HG02852 (cell line): ENCODE measurements around the gene EPS8L2.

Experiments
- ATAC-seq: cut with Tn5 transposase; IDR thresholded peaks from one replicate; pipeline ENCODE4 v1.9.1; 2021; ENCODE audit warnings: mild to moderate bottlenecking, moderate library complexity; ENCODE audit not compliant: unreplicated experiment

The EPS8L2 gene

DNA sequence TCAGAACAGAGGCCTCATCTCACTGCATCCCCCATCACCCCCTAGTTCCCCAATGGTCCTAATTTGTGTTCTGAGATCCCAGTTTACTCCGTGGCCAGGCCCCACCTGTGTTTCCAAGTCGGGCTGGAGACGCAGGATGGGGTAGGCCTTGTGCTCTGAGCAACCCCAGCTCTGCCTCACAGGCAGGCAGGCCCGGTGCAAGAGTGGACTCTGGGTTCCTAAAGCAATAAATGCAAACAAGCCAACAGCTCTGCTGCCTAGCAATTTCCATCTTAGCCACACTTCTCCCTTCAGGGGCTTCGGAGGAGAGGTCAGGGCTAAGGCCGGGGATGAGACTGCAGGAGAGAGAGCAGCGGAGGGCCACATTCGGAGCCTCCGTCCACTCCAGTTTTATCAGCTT lies 2.5 kb upstream of the EPS8L2 start:
- no peak for ATAC-seq

DNA sequence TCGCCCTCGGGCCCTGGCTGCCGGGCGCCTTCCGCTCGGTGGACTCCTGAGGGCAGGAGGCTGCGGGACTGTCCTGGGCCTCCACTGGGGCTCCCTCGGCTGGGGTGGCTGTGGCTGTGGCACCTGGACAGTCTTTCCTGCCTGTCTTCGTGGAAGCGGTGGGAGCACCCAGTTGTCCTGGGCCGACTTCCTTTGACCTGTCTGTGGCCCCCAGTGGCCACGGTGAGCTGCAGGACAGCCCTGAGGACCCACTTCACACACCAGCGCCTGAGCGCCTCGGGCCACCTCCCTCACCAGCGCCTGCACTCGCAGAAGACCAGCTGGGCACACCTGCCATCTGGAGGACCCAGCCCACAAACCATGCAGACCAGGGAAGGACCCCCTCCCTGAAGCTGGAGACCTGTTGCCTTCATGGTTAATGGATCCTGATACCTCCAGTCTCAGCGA lies 1.8 kb upstream of the EPS8L2 start:
- no peak for ATAC-seq

DNA sequence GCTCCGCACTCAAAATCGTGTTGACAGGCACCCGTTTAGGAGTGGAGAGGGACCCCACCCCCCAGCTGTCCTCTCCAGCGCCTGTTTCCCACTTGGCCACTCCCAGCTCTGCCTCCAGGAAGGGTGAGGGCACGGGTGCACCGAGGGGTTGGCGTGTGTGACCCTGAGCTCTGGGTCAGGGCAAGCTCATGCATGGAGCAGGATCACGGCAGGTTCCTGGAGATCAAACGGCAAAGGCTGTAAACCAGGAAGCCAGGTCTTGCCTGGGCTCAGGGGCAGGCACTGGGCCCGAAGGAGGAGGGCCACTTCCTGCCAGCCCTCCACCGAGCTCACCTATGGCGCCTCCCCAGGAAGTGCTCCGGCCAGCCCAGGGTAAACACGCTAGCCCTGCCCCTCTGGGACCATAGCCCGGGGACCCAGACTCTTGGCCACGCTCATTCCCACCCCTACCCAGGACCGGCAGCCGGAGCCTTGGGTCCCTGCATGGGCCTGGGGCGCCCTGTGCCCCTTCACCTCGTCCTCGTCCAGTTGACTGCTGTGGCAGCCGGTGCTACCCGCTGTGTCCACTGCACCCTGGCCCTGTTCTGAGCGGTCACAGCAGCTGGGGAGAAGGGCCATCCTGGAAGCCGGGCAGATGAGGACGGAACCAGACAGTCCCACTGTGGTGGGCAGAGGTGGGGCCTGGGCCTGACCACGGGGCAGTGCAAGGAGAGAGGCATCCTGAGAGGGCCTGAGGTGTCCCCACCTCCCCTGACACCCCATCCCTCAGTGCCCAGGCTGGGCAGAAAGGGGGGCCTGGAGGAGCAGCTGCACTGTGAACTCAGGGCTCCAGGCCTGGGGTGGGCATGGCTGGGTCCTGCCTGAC lies 1.0 kb upstream of the EPS8L2 start:
- no peak for ATAC-seq

DNA sequence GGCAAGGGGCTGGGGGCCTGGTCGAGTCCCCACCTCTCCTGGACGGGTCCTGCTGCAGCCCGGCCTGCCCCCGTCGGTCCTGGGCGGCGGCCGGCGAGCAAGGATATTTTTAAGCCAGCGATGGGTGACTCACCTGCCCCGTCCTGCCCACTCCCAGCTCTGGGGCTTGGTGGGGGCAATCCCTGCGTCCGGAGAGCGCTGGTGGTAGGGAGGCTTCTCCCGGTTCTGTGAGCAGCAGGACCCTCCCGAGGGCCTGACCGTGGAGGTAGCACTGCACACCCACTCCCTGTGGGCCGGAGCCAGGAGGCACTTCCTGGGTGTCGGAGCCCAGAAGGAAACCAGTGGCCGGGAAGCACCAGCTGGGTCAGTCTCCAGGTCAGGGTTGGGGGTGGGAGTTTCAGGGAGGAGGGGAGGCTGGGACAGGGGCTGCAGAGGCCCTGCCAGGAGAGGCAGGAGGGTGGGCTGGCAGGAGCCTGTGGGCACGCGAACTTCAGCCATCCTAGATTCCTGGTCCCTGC lies 467 bp downstream of the EPS8L2 start:
- ATAC-seq = no peak

DNA sequence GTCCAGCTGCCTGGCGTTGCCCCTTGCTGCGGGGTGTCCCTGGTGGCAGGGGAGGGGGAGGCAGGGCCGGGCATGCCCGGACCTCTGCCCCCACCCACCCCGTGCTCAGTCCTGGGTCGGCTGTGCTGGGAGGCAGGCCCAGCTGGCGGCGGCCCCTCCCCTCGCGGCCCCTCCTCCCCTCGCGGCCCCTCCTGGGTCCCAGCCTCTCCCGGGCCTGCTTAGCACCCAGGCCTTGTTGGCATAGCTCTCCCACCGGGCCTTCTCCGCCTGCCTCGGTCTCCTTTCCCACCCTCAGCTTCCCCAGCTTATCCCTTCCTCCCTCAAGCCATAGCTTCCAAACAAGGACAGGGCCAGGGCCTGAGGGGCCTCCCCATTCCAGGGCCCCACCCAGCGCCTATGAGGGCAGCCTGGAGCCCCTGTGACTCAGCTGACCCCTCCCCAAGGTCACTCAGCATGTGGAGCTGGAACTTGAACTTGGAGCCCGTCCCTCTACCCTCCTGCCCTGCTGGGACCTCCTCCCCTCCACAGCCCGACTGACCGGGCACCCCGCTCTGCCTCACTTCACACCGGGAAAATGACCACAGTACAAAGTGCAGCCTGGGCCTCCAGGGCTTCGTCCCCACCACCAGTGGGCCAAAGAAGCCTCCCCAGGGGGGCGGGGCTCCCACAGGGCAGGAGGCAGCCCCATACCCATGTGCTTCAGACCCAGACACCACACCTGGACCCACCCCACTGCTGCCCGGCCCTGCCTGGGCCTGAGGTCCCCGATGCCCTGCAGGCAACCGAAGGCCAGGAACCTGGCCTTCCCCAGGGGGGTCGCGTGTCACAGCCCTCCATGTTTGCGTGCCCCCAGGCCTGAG lies 1.2 kb downstream of the EPS8L2 start:
- no peak for ATAC-seq

DNA sequence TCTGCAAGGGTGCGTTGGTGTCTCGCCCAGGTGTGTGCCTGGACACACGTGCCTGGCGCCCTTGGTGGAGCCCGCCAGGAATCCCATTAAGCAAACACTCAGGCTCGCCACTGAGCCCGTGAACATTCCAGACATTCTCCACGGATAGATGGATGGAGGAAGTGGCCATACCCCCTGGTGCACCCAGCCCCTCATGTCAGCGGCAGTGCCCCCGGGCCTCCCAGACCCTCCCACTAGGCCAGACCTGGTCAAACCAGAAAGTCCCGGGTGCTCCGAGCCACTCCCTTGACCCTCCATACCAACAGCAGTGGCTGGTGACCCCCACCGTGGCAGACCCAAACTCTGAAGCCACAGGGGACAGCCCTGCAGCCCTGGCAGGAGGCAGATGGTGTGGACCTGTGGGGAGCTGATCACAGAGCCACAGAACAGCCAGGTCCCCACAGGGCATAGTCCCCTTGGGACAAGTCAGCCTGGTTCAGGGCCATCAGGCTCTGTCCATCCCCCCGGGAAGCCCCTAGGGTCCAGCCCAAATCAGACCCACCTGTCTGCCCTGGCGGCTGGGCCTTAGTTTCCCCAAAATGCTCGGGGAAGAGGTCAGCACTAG lies 1.9 kb downstream of the EPS8L2 start:
- ATAC-seq = no peak

DNA sequence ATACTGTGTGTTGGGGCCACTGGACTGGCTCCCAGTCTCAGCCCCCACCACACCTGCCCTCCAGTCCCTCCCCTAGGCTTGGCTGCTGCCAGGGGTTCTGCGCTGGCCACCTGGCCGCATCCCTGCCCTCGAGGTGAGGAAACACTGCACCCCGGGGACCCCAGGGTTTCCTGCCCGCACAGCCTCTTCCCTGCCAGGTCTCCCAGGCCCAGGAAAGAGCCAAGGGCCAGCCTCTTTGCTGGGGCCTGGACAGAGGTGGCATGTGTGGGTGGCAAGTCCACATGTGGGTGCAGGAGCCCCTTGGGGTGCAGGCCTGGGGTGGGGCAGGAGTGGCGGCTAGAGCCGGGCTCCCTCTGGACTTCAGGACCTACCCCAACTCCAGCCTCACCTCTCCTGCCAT lies 2.5 kb downstream of the EPS8L2 start:
- ATAC-seq = no peak

DNA sequence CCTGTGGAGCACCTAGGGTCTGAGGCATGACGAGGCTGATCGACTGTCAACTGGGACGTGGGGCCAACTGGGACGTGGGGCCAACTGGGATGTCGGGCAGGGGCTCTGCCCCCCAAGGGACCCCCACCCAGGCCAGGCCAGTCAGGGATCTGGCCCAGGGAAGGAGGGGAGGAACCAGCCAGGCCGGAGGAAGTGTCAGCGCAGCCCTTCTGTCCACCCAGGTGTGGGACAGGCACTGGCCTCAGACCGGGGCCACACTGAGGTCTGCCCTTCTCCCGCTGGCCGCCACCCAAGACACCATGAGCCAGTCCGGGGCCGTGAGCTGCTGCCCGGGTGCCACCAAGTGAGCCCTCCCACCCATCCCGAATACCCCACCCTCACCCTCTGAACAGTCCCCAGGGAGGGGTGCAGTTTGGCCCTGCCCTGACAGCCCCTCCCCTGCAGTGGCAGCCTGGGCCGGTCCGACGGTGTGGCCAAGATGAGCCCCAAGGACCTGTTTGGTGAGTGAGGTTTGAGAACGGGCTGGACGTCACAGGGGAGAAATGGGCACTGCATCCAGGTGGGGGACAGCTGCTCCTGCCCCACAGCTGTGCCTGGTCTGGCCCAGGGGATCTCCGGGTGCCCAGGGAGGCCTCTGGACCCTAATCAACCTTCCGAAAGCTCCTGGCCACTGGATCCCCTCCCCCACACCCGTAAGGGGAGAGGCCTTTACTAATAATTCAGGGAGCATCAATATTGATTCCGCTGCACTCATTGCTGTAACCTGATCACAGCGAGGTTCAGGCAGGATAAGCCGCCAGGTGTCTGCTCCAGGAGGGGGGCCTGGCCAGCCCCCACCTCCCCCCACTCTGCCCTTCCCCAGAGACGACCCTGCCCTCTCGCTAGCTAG lies 3.3 kb downstream of the EPS8L2 start:
- no peak for ATAC-seq

DNA sequence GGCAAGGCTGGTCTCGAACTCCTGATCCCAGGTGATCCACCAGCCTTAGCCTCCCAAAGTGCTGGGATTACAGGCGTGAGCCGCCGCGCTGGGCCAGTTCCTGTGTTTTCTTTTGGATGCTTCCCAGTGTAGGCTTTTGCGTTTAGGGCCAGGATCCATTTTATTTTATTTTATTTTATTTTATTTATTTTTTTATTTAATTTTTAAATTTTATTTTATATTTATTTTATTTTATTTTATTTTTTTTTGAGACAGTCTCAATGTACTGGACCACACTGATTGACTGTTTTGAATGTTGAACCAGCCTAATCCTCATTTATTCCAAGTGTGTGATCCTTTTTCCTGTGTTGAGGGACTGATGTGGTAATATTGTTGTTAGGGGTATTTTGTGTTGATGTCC lies 8.4 kb downstream of the EPS8L2 start:
- no peak for ATAC-seq

DNA sequence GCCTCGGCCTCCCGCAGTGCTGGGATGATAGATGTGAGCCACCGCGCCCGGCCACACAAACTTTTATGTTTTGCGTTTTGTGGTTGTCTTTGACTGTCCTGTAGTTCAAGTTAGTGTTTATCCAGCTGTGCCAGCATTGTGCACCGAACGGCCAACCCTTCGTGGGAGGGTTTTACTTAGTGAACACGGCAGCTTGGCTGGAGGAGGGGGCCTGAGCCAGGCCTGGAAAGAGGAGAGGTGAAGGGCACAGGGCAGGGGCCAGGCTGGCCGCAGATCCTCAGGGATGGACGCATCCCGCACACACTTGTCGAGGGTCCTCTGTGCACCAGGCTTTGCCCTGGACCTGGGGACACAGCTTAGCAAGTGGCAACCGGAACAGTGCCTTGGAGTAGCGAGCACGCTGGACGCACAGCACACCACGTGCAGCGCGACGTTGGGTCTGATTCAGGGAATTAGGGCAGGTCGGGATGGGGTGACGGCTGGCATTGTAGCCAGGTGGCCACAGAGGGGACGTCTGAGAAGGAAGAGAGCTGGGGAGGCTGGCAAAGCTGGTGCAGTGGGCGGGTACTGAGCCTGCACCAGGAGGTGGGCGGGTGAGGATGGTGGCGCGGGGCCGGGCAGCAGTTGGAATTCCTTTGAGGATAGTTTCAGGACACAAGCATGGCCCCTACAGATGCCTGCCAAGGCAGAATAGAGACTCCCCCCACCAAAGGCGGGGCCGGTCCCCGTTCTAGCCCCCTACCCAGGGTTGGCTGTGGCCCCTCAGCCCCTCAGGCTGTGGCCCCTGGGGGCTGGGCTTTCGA lies 13.4 kb downstream of the EPS8L2 start:
- no peak for ATAC-seq

DNA sequence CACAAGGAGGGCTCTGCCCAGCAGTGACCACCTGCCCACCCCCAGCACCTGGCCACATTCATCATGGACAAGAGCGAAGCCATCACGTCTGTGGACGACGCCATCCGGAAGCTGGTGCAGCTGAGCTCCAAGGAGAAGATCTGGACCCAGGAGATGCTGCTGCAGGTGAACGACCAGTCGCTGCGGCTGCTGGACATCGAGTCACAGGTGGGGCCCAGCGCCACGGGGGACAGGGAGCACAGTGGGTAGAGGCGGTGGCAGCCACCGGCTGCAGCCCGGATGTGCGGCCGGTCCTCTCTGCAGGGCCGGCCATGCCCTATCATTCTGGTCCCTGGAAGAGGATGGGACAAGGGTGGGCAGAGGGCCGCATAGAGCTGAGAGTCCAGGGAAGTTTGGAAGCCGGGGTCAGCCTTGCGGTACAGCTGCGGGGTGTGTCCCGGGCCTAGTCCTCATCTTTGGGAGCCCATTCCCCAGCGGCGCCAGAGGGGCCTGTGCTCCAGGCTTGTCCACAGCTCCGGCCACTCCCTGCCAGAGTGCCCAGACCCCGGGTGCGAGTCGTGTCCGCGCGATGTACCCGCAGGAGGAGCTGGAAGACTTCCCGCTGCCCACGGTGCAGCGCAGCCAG lies 14.1 kb downstream of the EPS8L2 start:
- ATAC-seq = no peak

DNA sequence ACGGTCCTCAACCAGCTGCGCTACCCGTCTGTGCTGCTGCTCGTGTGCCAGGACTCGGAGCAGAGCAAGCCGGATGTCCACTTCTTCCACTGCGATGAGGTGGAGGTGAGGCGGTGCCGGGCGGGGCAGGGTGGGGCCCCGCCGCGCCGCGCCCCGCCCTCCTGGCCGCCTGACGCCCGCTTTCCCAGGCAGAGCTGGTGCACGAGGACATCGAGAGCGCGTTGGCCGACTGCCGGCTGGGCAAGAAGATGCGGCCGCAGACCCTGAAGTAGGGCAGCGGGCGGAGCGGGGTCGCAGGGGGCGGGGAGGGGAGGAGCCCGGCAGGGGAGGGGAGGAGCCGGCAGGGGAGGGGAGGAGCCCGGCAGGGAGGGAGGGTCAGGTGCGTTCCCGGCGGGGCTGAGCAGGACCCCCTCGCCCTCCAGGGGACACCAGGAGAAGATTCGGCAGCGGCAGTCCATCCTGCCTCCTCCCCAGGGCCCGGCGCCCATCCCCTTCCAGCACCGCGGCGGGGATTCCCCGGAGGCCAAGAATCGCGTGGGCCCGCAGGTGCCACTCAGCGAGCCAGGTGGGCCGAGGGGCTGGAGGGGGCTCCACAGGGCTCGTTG lies 14.7 kb downstream of the EPS8L2 start:
- ATAC-seq = no peak

DNA sequence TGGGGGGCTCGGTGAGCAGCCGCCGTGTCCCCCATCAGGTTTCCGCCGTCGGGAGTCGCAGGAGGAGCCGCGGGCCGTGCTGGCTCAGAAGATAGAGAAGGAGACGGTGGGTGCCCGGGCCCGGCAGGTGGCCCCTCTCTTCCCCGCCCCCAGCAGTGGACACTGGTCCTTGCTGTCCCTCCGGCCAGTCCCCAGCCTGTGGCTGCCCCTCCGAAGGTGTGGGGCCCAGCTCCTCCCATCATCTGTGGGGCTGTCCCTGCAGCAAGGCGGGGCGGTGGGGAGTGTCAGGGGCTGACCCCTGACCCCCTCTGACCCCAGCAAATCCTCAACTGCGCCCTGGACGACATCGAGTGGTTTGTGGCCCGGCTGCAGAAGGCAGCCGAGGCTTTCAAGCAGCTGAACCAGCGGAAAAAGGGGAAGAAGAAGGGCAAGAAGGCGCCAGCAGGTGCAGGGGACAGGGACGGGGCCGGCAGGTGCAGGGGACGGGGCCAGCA lies 15.3 kb downstream of the EPS8L2 start:
- ATAC-seq = no peak

DNA sequence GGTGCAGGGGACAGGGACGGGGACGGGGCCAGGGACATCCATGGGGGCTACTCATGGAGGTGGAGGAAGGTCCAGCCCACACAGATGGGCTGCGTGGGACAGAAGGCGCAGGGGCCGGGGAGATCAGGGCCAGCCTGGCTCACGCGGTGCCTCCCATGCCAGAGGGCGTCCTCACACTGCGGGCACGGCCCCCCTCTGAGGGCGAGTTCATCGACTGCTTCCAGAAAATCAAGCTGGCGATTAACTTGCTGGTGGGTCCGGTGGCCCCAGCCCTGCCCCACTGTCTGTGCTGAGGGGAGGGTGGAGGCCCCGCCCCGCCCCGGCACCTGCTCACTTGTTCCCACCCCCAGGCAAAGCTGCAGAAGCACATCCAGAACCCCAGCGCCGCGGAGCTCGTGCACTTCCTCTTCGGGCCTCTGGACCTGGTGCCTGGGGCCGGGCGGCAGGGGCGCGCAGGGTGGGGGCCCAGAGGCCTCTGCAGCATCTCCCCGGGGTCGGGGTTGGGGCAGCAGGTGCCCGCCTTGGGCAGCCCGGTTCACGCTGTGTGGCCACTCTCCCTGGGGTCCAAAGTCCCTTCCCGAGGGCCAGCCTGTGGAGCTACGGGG lies 15.8 kb downstream of the EPS8L2 start:
- no peak for ATAC-seq

DNA sequence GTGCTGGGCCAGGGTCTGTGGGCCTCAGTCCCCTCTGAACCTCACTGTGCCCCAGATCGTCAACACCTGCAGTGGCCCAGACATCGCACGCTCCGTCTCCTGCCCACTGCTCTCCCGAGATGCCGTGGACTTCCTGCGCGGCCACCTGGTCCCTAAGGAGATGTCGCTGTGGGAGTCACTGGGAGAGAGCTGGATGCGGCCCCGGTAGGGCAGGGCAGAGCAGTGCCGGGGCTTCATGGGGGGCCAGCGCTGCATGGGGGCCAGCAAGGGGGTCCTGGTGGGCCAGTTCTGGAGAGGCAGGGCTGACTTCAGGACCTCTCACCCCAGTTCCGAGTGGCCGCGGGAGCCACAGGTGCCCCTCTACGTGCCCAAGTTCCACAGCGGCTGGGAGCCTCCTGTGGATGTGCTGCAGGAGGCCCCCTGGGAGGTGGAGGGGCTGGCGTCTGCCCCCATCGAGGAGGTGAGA lies 16.3 kb downstream of the EPS8L2 start:
- no peak for ATAC-seq

DNA sequence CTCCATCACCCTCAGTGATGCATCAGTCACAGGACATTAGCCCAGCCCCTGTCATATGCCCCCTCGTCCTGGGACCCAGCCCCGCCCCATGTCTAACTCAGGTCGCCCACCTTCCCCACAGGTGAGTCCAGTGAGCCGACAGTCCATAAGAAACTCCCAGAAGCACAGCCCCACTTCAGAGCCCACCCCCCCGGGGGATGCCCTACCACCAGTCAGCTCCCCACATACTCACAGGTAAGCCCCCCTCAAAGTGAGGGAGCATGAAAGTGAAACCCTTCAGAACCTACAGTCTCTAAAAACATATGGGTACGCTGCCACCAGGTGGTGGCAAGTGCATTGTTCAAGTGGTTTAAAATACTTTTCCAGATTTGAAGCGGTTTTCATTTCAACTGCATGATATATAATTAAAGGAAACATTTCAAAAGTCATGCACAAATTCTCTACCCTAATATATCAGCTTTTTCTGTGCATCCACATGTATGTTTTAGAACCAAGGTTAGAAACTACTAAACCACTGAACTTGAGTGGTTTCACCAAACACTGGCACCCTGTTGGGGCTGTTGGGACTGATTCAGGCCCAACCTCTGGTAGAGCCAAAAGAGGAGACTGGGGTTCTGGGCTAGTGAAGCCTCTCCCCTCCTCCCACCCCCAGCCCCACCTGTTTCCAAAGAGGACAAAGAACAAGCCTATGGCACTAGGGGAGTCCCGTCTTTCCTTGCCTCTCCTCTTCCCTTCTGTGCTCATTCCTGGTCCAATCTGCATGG lies 17.3 kb downstream of the EPS8L2 start:
- ATAC-seq = no peak

DNA sequence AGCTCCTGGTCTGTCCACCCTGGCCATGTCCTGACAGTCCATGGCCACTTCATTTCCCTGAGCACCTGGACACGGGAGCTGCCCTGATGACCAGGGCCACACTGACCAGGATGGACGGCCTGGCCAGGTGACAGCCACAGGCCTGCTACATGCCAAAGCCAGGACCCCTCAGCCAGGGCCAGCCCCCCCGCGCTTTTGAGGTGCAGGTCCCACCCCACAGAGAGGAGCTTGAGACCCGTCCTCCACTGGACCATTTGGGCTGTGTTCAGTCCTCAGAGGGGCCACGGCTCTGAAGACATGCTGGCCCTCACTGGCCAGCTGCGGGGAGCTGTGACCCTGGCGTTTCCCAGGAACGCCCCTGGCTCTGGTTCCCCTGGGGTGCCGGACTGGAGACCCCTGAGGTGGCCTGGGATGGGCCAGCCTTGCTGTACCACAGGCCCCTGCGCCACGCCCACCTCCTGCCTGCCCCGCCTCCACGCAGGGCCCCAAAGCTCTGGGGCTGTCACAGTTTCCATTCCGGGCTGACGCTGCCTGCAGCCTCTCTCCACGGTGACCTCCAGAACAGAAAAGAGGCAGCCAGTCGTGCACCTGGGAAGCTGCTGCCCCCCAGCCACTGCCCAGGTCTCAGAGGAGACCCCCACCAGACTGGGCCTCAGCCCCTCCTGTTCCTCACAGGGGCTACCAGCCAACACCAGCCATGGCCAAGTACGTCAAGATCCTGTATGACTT lies 18.2 kb downstream of the EPS8L2 start:
- no peak for ATAC-seq
